Activated naive CD8-positive, alpha-beta T cell treated with anti-CD3 and anti-CD28 coated beads, Interleukin-2, amount 50 U/mL, for 16 hours (primary cell): ENCODE measurements around the gene MKI67.

Experiments used
- DNase-seq: peaks from one replicate; pipeline ENCODE4 v3.0.0-alpha.2; 2020; ENCODE audit warnings: low read depth, low spot score

MKI67 gene

DNA sequence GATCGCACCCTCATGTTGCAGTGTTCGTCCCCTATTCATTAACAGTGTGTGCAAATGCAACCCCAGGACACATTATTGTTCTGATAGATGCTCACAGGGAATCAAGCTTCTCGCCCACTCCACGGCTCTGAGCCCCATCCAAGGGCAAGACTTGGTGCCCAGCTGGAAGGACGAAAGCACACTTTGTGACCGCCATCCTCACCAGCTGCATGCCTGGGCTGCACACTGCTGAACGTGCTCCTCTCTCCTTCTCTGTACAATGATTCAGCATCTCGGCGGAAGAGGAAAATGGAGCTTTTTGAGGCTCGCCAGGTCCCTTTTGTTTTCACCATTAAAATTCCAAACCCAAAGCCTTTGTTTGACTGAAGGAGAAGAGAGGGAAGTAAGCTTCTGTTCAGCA, 41.9 kb downstream of the MKI67 start:
- DNase-seq, result no peak

DNA sequence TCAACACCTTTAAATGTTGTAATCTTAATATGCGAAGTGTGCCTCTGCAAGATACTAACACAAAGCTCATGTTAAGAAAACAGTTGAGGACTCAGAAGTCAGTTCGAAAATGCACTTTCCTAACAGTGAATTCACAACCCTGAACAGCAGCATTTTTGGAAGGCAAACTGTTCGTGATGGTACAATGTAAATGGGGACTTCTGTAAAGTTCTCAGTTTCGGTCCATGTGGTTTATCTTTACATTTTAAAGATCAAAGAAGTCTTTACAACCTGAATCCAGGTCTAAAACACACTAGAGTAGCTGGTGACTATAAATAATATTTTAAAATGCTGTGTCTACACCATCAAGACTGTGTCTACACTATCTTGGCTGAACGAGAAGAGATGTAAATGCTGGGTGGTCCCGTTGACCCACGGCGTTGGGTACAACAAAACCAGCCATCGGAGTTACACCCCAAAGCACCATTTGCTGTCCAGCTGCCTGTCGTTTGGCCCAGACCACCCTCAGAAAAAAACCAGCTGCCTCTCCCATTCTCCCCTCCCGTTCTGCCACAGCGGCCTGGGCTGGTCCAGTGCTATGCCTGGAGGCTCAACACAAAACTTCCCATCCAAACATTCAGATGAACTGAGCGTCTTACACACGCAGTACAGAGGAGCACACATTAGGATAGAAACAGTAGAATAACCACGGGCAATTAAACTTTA, 42.9 kb downstream of the MKI67 start:
- DNase-seq, result no peak

DNA sequence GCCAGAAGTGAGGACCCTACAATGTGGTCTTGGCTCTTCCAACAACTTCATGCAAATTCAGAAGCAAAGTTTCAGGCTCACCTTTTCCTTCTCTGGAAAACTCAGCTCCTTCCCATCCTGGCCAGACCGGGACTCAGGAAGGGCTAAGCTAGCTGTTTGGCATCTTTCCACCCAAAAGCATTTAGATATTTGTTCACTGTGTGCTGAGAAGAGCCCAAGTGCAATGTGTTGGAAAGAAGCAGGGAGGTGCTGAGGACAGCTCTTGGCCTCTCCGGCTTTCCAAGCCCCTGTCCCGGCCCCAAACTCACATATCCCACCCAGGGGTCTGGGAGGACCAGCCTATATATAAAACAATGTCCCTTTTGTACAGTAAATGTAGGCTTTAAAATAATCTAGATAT, 44.5 kb downstream of the MKI67 start:
- no peak for DNase-seq

DNA sequence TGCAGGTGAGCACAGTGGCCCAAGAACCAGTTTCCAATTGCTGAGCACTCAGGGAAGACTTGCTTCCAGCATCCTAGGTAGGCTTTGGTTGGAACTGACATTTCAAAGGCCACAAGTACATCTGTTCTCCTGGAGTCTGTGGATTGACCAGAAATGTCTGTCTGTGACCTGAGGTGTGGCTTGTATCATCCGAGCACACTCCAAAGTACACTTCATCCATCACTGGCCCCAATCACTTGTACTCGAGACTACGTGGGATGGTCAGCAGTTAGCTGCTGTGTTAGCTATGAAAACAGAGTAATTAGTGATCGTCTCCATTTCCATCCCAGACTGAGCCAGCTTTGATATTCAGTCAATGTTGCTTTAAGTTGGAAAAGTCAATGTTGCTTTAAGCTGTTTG, 45.0 kb downstream of the MKI67 start:
- DNase-seq, result no peak

DNA sequence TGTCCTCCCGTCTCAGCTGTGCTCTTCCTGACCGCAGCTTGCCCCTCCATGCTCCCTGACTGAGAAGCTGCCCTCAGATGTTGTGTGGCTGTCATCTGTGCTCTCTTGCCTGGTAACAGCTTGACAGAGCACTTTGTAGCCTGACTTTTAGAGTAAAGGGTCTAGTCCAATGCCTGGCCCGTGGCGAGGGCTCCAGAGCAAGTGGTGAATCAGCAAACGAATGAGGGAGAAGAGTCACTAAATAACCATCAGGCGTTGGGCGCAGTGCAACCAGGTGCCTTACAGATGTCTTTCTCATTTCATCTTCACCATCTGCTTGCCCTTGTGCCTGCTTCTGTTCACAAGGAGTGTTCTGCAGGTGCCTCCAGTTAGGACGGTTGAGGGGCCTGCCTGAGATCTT, 45.6 kb downstream of the MKI67 start:
- DNase-seq, result no peak

DNA sequence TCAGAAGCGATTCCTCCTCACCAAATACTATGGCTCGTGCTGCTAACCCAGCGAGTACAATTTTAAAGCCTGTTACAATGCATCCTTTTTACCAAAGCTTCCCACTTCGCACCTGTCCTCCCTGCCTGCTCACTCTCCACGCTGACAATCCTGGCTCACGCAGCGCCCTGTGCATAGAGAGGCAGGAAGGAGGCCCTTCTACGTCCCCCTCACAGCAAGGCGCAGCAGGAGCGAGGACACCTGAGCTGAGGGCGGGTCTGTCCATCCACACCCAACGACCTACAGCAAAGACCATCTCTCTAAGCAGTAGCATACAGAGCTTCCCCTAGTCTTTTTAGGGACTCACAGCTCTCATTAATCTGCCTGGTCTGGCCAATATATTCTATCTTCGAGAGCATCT, 46.0 kb downstream of the MKI67 start:
- no peak for DNase-seq

DNA sequence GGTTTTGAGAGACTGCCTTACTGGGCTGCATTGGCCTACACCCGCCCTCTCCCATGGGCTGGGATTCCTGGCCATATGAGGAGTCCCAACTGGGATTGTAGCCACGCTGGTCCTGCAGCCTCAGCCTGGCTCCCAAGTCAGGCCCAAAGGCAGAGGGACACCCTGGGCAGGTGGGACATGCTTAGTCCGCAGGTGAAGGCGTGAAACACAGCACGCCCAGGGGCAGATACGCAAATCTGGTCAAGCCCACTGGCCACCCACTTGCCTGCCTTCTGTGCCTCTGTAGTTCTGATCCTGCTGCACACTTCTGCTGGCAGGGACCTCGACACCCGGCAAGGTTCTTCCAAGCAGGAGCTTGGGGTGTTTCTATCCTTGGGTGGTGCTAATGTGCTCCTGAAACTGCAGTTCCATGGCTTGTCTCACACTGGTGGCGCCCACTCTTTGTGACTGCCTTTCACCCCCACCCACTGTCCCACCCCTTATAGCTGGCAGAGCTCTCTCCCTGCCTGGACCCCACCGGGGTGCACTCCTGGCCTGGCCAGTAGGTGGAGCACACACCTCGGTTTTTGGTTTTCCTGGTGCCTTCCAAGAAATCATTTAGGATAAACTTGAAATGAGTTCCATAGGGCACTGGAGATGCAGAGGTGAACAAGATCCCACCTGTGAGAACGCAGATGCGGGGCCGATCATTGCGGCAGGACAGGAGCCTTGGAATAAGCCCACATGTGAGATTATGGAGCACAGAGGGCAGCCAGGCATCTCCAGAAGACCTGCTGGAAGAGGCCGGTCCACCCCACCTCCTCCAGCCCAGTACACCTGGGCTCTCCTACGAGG, 47.9 kb downstream of the MKI67 start:
- DNase-seq, result no peak

DNA sequence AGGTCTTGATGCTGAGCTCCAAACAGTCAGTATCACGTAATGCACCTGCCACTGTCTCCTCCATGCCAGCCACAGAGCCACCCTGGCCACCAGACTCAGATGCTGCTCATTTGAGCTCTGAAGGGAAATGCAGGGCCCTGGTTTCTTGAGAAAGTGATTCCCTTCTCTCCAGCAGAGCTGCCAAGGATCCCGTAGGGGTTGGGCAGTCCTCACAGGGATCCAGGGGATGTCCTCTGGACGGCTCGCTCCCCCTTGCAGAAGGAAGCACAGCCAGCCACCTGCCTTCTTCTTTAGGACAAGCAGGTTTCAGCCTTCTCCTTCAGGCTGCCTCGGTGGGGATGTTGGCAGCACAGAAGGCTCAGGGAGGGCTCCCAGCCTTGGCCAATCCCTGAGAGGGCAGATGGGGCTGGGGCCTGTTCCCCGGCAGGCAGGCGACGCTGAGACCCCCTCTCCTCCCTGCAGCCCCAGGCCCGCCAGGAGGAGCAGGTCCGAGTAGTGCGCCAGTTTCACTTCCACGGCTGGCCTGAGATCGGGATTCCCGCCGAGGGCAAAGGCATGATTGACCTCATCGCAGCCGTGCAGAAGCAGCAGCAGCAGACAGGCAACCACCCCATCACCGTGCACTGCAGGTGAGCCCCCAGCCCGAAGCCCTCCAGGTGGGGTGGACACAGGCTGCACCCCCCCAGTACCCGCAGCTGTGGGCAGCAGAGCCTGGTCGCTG, 48.9 kb downstream of the MKI67 start:
- DNase-seq, result no peak

DNA sequence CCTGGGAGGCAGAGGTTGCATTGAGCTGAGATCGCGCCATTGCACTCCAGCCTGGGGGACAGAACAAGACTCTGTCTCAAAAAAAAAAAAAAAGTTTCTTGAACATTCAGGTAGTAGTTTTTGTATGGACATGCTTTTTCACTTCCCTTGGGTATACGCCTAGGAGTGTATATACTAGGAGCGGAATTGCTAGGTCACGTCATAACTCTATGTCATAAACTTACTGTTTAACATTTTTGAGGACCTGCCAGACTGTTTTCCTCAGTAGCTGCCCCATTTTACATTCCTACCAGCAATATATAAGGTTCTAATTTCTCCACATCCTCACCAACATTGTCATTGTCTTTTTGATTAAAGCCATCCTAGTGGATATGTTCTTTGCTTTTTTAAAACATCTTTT, 51.6 kb downstream of the MKI67 start:
- no peak for DNase-seq

DNA sequence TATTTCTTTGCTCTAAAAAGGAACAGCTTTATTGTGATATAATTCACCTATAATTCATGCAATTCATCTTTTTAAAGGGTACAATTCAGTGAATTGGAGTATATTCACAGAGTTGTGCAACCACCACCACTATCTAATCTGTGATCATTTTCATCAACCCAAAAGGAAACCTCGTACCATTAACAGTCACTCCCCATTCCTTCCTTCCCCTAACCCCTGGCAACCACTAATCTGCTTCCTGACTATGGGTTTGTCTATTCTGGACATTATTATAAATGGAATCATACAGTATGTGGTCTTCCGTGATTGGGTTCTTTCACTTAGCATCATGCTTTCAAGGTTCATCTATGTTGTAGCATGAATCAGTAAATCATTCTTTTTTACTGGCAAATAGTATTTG, 52.3 kb downstream of the MKI67 start:
- DNase-seq, result no peak

DNA sequence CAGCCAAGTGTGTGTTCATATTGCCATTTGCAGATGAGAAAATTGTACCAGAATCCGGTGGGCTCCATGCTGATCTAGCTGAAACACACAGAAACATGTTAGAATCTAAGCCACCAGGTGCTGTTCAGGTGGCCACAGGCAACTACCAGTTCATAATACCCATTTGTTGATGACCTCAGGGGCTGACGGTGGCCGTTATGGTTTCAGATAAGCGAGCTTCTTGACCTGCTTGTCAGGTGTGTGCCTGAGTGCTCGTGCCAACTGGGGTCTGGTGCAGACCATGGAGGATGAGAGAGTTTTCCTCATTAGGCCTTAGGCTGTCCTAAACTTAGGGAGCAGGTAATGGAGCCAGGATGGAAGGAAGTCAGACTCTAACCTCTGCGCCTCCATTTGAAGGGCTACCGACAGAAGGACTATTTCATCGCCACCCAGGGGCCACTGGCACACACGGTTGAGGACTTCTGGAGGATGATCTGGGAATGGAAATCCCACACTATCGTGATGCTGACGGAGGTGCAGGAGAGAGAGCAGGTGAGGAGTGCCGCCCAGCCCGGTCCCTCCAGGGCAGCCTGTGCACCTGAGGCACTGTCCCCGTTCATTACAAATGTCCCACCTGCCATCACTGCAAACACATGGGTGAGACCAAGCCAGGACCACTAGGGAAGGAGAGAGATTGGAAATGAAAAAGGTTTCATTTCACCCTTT, 53.1 kb downstream of the MKI67 start:
- DNase-seq, result no peak

DNA sequence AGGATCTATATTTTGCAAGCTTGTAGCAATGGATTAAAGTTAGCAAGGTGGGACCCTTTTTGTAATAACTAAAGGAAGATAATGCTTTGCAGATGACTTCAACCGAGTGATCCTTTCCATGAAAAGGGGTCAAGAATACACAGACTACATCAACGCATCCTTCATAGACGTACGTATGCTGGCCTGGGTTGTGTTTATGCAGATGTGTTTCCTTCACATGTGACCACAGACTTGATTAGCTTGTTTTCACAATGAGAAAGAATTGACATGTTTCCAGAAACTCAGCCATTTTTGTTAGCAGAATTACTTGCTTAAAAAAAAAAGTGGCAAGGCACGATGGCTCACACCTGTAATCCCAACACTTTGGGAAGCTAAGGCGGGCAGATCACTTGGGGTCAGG, 54.2 kb downstream of the MKI67 start:
- DNase-seq, result no peak

DNA sequence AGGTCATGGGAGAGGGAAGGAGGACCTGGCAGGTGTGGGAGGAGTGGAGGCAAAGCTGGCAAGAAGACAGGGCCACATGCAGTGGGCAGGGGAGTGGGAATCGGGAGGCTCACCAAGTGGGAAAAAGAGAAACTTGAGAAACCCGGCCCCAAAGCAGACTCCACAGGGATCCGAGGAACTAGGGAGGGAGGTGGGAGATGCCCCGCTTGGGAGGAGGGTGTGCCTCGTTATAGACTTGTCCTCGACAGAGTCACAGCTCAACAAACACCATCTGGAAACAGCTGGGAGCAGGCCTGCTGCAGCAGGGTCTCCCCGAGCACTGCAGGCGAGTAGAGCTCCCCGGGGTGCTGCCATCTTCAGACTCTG, 54.8 kb downstream of the MKI67 start:
- no peak for DNase-seq

DNA sequence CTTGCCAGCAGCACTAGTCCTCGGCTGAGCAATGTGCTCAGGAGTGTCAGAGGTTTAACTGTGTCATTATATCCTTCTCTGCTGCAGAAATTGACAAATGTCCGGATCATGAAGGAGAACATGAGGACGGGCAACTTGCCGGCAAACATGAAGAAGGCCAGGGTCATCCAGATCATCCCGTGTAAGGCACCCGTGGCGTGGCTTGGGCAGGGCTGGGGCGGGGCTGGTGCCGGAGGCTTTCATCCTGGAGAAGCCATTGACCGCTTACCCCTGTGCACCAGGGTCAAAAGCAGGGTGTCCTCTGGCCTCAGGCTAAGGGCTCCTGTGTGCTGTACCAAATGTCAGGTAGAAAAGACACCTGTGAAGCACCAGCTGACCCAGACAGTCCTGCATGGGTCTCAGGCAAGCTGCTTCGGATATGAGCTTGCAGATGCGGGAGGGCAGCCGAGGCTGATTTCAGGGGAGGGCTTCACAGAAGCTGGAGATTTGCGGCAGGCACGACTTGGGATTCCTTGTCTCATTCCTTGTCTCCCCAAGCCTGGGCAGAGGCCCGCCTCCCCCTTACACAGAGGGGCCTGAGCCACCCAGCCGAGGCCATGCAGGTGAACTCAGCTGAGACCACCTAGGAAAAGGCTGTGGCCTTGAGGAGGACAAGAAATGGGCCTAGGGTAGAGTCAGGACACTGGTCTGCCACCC, 55.4 kb downstream of the MKI67 start:
- DNase-seq, result no peak

DNA sequence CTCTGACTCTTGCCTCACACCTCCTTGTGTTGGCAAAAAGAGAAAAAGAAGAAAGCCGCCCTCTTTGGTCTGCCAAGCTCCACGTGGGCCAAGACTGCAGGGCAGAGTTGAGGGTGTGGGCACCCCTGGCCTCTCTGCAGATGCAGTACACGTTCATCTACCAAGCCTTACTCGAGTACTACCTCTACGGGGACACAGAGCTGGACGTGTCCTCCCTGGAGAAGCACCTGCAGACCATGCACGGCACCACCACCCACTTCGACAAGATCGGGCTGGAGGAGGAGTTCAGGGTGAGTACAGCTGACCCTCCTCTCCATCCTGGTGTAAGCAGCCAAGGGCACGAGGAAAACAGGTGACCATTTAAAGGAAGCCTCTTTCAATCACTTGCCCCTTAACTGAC, 56.1 kb downstream of the MKI67 start:
- no peak for DNase-seq

DNA sequence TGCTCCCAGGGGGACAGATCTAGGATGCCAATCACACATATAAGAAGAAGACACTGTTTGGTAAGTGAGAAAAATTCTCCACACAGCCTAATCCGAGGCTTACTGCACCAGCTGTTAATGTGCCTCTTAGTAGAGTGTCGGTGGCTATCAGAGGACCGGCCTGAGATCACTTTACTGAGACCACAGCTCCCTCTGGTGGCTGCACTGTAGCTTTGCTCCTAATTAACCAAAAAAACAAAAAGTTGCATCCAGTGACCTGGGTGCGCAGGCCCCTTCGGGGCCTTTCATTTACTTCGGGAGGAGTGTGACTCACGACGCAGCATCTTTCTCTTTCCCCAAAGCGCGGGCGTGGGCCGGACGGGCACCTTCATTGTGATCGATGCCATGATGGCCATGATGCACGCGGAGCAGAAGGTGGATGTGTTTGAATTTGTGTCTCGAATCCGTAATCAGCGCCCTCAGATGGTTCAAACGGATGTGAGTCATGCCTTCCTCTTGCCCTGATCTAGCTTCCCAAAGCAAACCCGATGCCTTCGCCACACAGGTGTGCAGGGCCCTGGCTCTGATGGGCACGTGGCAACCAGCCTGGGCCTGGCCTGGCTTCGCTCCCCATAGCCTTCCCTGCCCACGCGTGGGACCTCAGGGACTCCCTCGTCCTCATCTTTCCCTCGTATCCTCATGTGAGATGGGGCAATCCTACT, 56.7 kb downstream of the MKI67 start:
- peak; percentile 57 for DNase-seq

DNA sequence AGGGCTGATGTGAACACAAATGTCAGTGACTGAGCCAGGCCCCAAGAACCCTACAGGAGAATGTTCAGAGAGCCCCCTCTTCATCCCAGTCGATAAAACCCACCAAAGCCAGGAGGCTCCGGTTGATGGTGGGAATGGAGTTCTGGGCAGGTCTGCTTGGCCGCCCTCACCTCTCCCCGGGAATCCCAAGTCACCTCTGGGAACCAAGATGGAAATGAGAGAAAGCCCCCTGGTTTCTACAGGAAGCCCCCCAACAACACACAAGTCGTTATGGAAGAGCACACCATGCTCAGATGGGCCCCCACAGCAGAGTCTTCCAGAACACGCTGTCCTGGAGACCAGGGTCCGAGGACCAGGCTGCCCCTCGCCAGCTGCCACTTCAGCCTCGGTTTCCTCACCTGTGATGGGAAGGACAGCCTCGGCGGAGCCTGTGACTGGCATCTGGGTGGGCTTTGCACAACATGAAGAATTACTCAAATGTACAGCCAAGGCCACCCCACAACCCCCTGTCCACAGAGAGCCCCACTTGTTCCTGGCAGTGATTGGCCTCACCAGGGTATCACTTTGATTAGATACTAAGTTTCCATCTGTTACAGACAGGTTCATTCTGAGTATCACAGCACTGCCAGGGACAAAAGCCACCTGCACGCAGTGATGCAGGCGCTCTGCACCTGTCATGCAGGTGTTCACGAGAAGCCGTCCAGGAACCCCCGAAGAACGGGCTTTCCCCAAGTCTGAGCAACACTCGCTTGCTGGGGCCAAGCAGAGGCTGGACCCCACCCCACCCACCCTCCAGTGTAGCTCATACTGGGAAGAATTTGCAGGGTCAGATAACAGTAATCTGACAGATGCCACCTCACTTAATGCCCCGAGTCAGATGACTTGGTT, 57.6 kb downstream of the MKI67 start:
- no peak for DNase-seq

DNA sequence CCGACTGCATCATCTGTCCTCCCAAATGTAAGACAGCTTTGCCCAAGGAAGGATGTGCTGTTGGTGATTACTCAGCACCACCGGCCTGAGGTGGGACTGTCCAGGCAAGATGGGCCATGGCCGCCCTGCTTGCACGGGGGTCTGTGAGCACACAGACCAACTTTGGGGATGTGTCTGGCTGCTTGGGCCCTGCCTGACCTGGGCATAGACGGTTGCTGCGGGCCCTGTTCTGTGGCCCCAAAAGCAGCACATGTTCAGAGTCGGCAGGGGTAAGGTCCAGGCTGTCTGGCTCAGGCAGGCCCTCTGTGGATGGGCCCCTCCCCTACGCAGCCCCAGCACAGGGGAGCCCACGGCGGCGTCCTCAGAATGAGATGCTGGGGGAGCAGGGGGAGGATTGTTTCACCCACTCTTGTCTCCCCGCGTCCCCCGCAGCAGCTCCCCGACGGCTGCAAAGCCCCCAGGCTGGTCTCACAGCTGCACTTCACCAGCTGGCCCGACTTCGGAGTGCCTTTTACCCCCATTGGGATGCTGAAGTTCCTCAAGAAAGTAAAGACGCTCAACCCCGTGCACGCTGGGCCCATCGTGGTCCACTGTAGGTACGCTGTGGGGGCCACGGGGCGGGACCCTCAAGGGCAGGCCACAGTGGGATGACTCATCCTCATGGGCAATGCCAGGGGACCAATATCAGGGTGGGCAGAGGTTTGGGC, 58.4 kb downstream of the MKI67 start:
- no peak for DNase-seq

DNA sequence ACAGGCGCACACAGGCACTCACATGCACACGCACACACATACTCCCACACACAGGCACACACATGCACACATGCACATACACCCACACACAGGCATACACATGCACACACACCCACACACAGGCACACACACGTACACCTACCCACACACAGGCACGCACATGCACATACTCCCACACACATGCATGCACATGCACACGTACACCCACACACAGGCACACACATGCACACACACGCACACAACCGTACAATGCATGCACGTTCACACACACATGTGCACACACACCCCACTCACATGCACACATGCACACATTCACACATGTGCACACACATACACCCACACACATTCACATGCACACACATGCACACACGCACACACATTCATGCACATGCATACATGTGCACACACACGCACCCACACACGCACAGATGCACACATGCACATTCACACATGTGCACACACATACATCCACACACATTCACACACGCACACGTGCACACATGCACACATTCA, 59.3 kb downstream of the MKI67 start:
- no peak for DNase-seq
